Activated CD8-positive, alpha-beta T cell treated with anti-CD3 and anti-CD28 coated beads for 36 hours (primary cell): ENCODE results near the gene GPR143. TPM values are rescaled to one million over a fixed set of nuclear protein-coding genes. Genes with fewer than 3 reads are reported as not detected.

ENCODE experiments used
- ATAC-seq: fragments of 200-7000 bp; cut with Tn5 transposase; one replicate; pipeline ENCODE4 v1.10.0; 2021; ENCODE audit warnings: mild to moderate bottlenecking, moderate library complexity
- CTCF ChIA-PET: fragments of 350-600 bp; sonication (Branson Sonifier 250); formaldehyde crosslinking; loops from one replicate; lab custom pipeline; 2021; ENCODE audit warnings: antibody characterized with exemption; lab: Charles Lee
- POLR2A ChIA-PET: fragments of 350-600 bp; sonication (Branson Sonifier 250); formaldehyde crosslinking; loops from one replicate; lab custom pipeline; 2021; ENCODE audit warnings: antibody characterized with exemption; lab: Charles Lee
- DNase-seq: peaks from one replicate; pipeline ENCODE4 v3.0.0-alpha.2; 2020
- H3K27ac Mint-ChIP-seq: one replicate; pipeline ENCODE4 v1.8.0; 2021; ENCODE audit warnings: mild to moderate bottlenecking, mixed read lengths
- H3K27me3 Mint-ChIP-seq: one replicate; pipeline ENCODE4 v1.8.0; 2021; ENCODE audit warnings: mixed read lengths
- H3K36me3 Mint-ChIP-seq: one replicate; pipeline ENCODE4 v1.8.0; 2021; ENCODE audit warnings: low read depth, mixed read lengths
- H3K4me1 Mint-ChIP-seq: one replicate; pipeline ENCODE4 v1.8.0; 2021; ENCODE audit warnings: low read depth, mixed read lengths
- H3K4me3 Mint-ChIP-seq: one replicate; pipeline ENCODE4 v1.8.0; 2021; ENCODE audit warnings: mild to moderate bottlenecking, moderate library complexity, mixed read lengths
- H3K9me3 Mint-ChIP-seq: one replicate; pipeline ENCODE4 v1.8.0; 2021; ENCODE audit warnings: mixed read lengths
- intact Hi-C: fragments of 100-400 bp; cut with micrococcal nuclease; formaldehyde crosslinking; loops from one replicate; pipeline ENCODE4 v1.10.0; 2022
- total RNA-seq, 2 experiments: library from RNA; stranded (reverse); gene quantifications; one replicate each; pipeline ENCODE4 v1.2.3, GENCODE V29; 2021
- TF ChIP-seq, protein P1 (sequence below): fragments of 200-600 bp; IDR thresholded peaks from one replicate; pipeline ENCODE4 v1.8.0; 2022; ENCODE audit warnings: antibody characterized with exemption, mild to moderate bottlenecking

The GPR143 gene
- total RNA-seq, 2 experiments from 2014 or later, result not detected

- Mint-ChIP-seq H3K27ac (no peak overlapping the region), H3K4me3 (no peak overlapping the region), H3K4me1 (peaks cover 8% of the 10 kb centered on the region), H3K9me3 (no peaks in the 10 kb centered on the region), H3K27me3 (no peaks in the 10 kb centered on the region), H3K36me3 (peaks cover 25% of the 10 kb centered on the region)
- CTCF ChIA-PET, result no interaction called here
- POLR2A ChIA-PET, result no interaction called here
- ATAC-seq, result no peak
- TF ChIP-seq, protein P1, sequence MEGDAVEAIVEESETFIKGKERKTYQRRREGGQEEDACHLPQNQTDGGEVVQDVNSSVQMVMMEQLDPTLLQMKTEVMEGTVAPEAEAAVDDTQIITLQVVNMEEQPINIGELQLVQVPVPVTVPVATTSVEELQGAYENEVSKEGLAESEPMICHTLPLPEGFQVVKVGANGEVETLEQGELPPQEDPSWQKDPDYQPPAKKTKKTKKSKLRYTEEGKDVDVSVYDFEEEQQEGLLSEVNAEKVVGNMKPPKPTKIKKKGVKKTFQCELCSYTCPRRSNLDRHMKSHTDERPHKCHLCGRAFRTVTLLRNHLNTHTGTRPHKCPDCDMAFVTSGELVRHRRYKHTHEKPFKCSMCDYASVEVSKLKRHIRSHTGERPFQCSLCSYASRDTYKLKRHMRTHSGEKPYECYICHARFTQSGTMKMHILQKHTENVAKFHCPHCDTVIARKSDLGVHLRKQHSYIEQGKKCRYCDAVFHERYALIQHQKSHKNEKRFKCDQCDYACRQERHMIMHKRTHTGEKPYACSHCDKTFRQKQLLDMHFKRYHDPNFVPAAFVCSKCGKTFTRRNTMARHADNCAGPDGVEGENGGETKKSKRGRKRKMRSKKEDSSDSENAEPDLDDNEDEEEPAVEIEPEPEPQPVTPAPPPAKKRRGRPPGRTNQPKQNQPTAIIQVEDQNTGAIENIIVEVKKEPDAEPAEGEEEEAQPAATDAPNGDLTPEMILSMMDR, result no peak
- DNase-seq, result no peak
- intact Hi-C loops, result no loop called here
These were observed 76.8 kb downstream of the GPR143 start for GRCh38 chrX:9688833-9689232.

GRCh38 chrX:9687899-9688298, 77.7 kb downstream of the GPR143 start:
- H3K36me3 Mint-ChIP-seq, result peaks cover 21% of the 10 kb centered on the region
- no peak for ATAC-seq
- ChIA-PET CTCF (no interaction called here), POLR2A (no interaction called here)
- TF ChIP-seq, protein P1, result no peak
- DNase-seq, result no peak
- intact Hi-C loops, result no loop called here
- H3K4me1 Mint-ChIP-seq, result peaks cover 3% of the 10 kb centered on the region
- no peak overlapping the region for H3K27ac Mint-ChIP-seq
- H3K4me3 Mint-ChIP-seq, result no peak overlapping the region
- H3K27me3 Mint-ChIP-seq, result no peaks in the 10 kb centered on the region
- H3K9me3 Mint-ChIP-seq, result no peaks in the 10 kb centered on the region

GRCh38 chrX:9683350-9683749, 82.3 kb downstream of the GPR143 start:
- no peak overlapping the region for H3K4me3 Mint-ChIP-seq
- ATAC-seq (no peak), DNase-seq (no peak)
- intact Hi-C loops, result no loop called here
- H3K27me3 Mint-ChIP-seq, result no peaks in the 10 kb centered on the region
- H3K9me3 Mint-ChIP-seq, result no peaks in the 10 kb centered on the region
- CTCF ChIA-PET, result no interaction called here
- H3K36me3 Mint-ChIP-seq, result peaks cover 10% of the 10 kb centered on the region
- TF ChIP-seq, protein P1, result no peak
- POLR2A ChIA-PET, result no interaction called here
- peaks cover 5% of the 10 kb centered on the region for H3K4me1 Mint-ChIP-seq
- H3K27ac Mint-ChIP-seq, result no peak overlapping the region

DNA sequence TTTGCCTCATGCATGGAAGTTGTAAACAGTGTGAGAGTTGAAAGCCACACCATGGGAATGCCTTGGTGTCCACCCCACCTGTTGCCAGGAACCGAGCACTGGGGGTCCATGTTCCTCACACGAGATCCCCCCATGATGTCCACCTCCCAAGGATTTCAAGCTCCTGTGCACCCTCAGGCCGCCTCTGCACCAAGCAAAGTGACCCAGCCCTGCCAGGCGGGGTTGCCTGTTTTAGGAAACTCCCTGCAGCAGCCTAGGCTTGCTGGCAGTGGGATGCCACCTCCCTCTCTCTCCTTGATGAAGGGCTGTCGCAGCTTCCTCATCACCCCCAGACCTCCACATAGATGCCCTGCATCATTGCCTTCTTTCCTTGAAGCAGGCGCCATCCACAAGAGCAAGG, 82.8 kb downstream of the GPR143 start:
- no peaks in the 10 kb centered on the region for H3K27me3 Mint-ChIP-seq
- H3K27ac Mint-ChIP-seq, result no peak overlapping the region
- ChIA-PET CTCF (no interaction called here), POLR2A (no interaction called here)
- H3K4me1 Mint-ChIP-seq, result peaks cover 10% of the 10 kb centered on the region
- TF ChIP-seq, protein P1, result no peak
- H3K4me3 Mint-ChIP-seq, result no peak overlapping the region
- no peak for ATAC-seq
- no peak for DNase-seq
- H3K9me3 Mint-ChIP-seq, result no peaks in the 10 kb centered on the region
- intact Hi-C loops, result no loop called here
- H3K36me3 Mint-ChIP-seq, result peaks cover 11% of the 10 kb centered on the region

GRCh38 chrX:9682456-9682855, 83.2 kb downstream of the GPR143 start:
- Mint-ChIP-seq H3K9me3 (peaks cover 1% of the 10 kb centered on the region), H3K27me3 (no peaks in the 10 kb centered on the region), H3K4me3 (no peak overlapping the region), H3K4me1 (peaks cover 14% of the 10 kb centered on the region), H3K36me3 (peaks cover 15% of the 10 kb centered on the region), H3K27ac (no peak overlapping the region)
- TF ChIP-seq, protein P1, result no peak
- ChIA-PET POLR2A (no interaction called here), CTCF (no interaction called here)
- ATAC-seq (no peak), DNase-seq (no peak)
- intact Hi-C loops, result no loop called here
